ENCODE results near the gene USP48. TPM values are rescaled to one million over a fixed set of nuclear protein-coding genes. Genes with fewer than 3 reads are reported as not detected.

USP48 gene
- total RNA-seq, 1 donor from 2014 or later = 81.9 TPM

GRCh38 chr1:21666576-21667320 is 116.2 kb downstream of the USP48 start:
- no peak for DNase-seq

- no peak for DNase-seq
Observed at GRCh38 chr1:21665711-21666575, 117.0 kb downstream of the USP48 start.

- no peak for DNase-seq
Observed at GRCh38 chr1:21664806-21665588, 118.0 kb downstream of the USP48 start.

GRCh38 chr1:21663951-21664805 is 118.8 kb downstream of the USP48 start:
- DNase-seq = no peak

- DNase-seq = no peak
Observed at GRCh38 chr1:21663248-21663950, 119.5 kb downstream of the USP48 start.

GRCh38 chr1:21662426-21663247 is 120.3 kb downstream of the USP48 start:
- no peak for DNase-seq

GRCh38 chr1:21661886-21662285 is 121.1 kb downstream of the USP48 start:
- DNase-seq = no peak

GRCh38 chr1:21659924-21660326 is 123.0 kb downstream of the USP48 start:
- DNase-seq = no peak

- peak; percentile 70 for DNase-seq
Observed at GRCh38 chr1:21659099-21659923, 123.6 kb downstream of the USP48 start.

- no peak for DNase-seq
Observed at GRCh38 chr1:21657456-21658190, 125.3 kb downstream of the USP48 start.

GRCh38 chr1:21655748-21656147 is 127.2 kb downstream of the USP48 start:
- DNase-seq = peak; percentile 24

GRCh38 chr1:21655259-21655658 is 127.7 kb downstream of the USP48 start:
- no peak for DNase-seq

GRCh38 chr1:21654209-21654608 is 128.7 kb downstream of the USP48 start:
- DNase-seq = no peak

GRCh38 chr1:21653744-21654100 is 129.2 kb downstream of the USP48 start:
- no peak for DNase-seq

- DNase-seq = no peak
Observed at GRCh38 chr1:21652937-21653743, 129.8 kb downstream of the USP48 start.

- DNase-seq = no peak
Observed at GRCh38 chr1:21652101-21652936, 130.6 kb downstream of the USP48 start.

All from dermis blood vessel endothelial cell (primary cell).